Stomach smooth muscle (tissue), 2 donors: ENCODE measurements around the gene BRINP1.

Experiments
- H3K27ac ChIP-seq: one replicate; pipeline ENCODE4 v1.7.0; 2013; ENCODE audit warnings: mild to moderate bottlenecking, low read length, inconsistent platforms
- H3K27me3 ChIP-seq, 2 donors: one replicate each; pipeline ENCODE4 v1.7.0; 2013; ENCODE audit warnings: low read length in 2 of 2; ENCODE audit not compliant: insufficient read depth in 2 of 2, control insufficient read depth in 1 of 2
- H3K36me3 ChIP-seq, 2 donors: one replicate each; pipeline ENCODE4 v1.7.0; 2013; ENCODE audit warnings: low read length in 2 of 2; ENCODE audit not compliant: control insufficient read depth in 2 of 2, insufficient read depth in 2 of 2
- H3K4me1 ChIP-seq: one replicate; pipeline ENCODE4 v1.7.0; 2013; ENCODE audit warnings: low read length; ENCODE audit not compliant: control insufficient read depth, insufficient read depth
- H3K4me3 ChIP-seq, 2 donors: one replicate each; pipeline ENCODE4 v1.7.0; 2013; ENCODE audit warnings: low read length in 2 of 2
- H3K9ac ChIP-seq, 2 donors: one replicate each; pipeline ENCODE4 v1.7.0; 2013; ENCODE audit warnings: low read length in 2 of 2, mild to moderate bottlenecking in 1 of 2
- H3K9me3 ChIP-seq, 2 donors: one replicate each; pipeline ENCODE4 v1.7.0; 2013; ENCODE audit warnings: low read length in 2 of 2; ENCODE audit not compliant: control insufficient read depth in 2 of 2
- donor health status: healthy.
- donor health status: Pancreatic carcinoma.

The BRINP1 gene

GRCh38 chr9:119343059-119343990, 25.9 kb downstream of the BRINP1 start:
- Histone ChIP-seq H3K4me1 (no peaks in the 10 kb centered on the region), H3K27ac (no peak overlapping the region), H3K9me3 (peaks cover 0 to 3% of the 10 kb centered on the region in 2 donors), H3K27me3 (peaks cover 0 to 3% of the 10 kb centered on the region in 2 donors), H3K4me3 (no peak overlapping the region), H3K36me3 (no peaks in the 10 kb centered on the region), H3K9ac (no peak overlapping the region)

- H3K9ac ChIP-seq: no peak overlapping the region
- H3K36me3 ChIP-seq: no peaks in the 10 kb centered on the region
- H3K4me1 ChIP-seq: no peaks in the 10 kb centered on the region
- peaks cover 0 to 3% of the 10 kb centered on the region in 2 donors for H3K9me3 ChIP-seq
- H3K4me3 ChIP-seq: no peak overlapping the region
- H3K27ac ChIP-seq: no peak overlapping the region
- no peaks in the 10 kb centered on the region for H3K27me3 ChIP-seq
Observed at GRCh38 chr9:119339056-119339455, 30.2 kb downstream of the BRINP1 start.

- no peaks in the 10 kb centered on the region for H3K4me1 ChIP-seq
- H3K4me3 ChIP-seq: no peak overlapping the region
- no peak overlapping the region for H3K9ac ChIP-seq
- H3K27me3 ChIP-seq: no peaks in the 10 kb centered on the region
- H3K36me3 ChIP-seq: no peaks in the 10 kb centered on the region
- H3K27ac ChIP-seq: no peak overlapping the region
- no peaks in the 10 kb centered on the region for H3K9me3 ChIP-seq
Observed at GRCh38 chr9:119337573-119337972, 31.7 kb downstream of the BRINP1 start.

- Histone ChIP-seq H3K9ac (no peak overlapping the region), H3K4me3 (no peak overlapping the region), H3K4me1 (no peaks in the 10 kb centered on the region), H3K27ac (no peak overlapping the region), H3K36me3 (no peaks in the 10 kb centered on the region), H3K27me3 (no peaks in the 10 kb centered on the region), H3K9me3 (no peaks in the 10 kb centered on the region)
Observed at GRCh38 chr9:119334745-119335144, 34.5 kb downstream of the BRINP1 start.

- H3K9ac ChIP-seq: no peak overlapping the region
- H3K36me3 ChIP-seq: no peaks in the 10 kb centered on the region
- no peaks in the 10 kb centered on the region for H3K4me1 ChIP-seq
- no peaks in the 10 kb centered on the region for H3K27me3 ChIP-seq
- no peak overlapping the region for H3K4me3 ChIP-seq
- H3K9me3 ChIP-seq: no peaks in the 10 kb centered on the region
- H3K27ac ChIP-seq: no peak overlapping the region
Observed at GRCh38 chr9:119333507-119334229, 35.6 kb downstream of the BRINP1 start.

DNA sequence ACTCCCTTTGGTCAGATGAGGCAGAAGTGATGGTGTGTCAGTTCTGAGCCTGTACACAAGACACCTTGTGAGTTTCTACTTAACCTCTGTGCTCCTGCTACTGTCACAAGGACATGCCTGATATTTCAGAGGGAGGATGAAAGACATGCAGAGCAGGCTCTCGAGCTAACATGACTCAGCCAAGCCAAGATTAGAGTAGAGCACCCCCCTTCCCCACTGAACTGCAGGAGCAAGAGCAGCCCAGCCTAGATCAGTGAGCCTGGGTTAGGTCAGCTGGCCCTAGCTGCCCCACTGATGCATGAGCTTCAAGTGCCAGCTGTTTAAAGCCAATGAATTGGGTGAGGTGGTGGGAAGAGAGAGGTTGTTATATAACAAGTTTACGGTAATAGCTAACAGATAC, 36.7 kb downstream of the BRINP1 start:
- Histone ChIP-seq H3K4me1 (no peaks in the 10 kb centered on the region), H3K27ac (no peak overlapping the region), H3K36me3 (no peaks in the 10 kb centered on the region), H3K4me3 (no peak overlapping the region), H3K27me3 (no peaks in the 10 kb centered on the region), H3K9me3 (no peaks in the 10 kb centered on the region), H3K9ac (no peak overlapping the region)

- Histone ChIP-seq H3K27ac (no peak overlapping the region), H3K4me3 (no peak overlapping the region), H3K9ac (no peak overlapping the region), H3K4me1 (no peaks in the 10 kb centered on the region), H3K27me3 (no peaks in the 10 kb centered on the region), H3K9me3 (no peaks in the 10 kb centered on the region), H3K36me3 (no peaks in the 10 kb centered on the region)
Observed at GRCh38 chr9:119322184-119322583, 47.1 kb downstream of the BRINP1 start.

- Histone ChIP-seq H3K27me3 (no peaks in the 10 kb centered on the region), H3K4me3 (no peak overlapping the region), H3K9me3 (no peaks in the 10 kb centered on the region), H3K4me1 (no peaks in the 10 kb centered on the region), H3K27ac (no peak overlapping the region), H3K9ac (no peak overlapping the region), H3K36me3 (no peaks in the 10 kb centered on the region)
Observed at GRCh38 chr9:119318371-119318770, 50.9 kb downstream of the BRINP1 start.

- Histone ChIP-seq H3K9me3 (no peaks in the 10 kb centered on the region), H3K27ac (no peak overlapping the region), H3K4me1 (no peaks in the 10 kb centered on the region), H3K27me3 (no peaks in the 10 kb centered on the region), H3K36me3 (no peaks in the 10 kb centered on the region), H3K4me3 (no peak overlapping the region), H3K9ac (no peak overlapping the region)
Observed at GRCh38 chr9:119313846-119314245, 55.4 kb downstream of the BRINP1 start.

DNA sequence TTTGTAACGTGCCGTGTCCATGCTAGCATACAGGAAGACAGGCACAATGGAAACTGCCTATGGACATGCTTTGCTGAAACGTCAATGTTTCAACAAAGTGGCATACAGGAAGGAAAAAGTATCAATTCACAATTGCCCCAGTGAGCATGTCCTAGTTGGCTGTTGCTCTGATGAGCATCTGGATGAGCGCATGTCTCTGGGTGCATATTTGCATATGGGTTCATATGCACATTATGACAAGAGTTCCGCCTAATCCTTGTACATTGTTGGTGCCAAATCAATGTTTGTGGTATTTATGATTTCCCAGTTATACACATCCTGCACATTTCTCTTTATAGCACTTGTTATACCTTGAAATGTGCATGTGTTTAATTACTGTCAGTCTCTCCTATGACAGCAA, 58.5 kb downstream of the BRINP1 start:
- Histone ChIP-seq H3K4me3 (no peak overlapping the region), H3K9ac (no peak overlapping the region), H3K27me3 (no peaks in the 10 kb centered on the region), H3K36me3 (no peaks in the 10 kb centered on the region), H3K4me1 (no peaks in the 10 kb centered on the region), H3K27ac (no peak overlapping the region), H3K9me3 (no peaks in the 10 kb centered on the region)

GRCh38 chr9:119307471-119307870, 61.8 kb downstream of the BRINP1 start:
- H3K27me3 ChIP-seq: no peaks in the 10 kb centered on the region
- no peaks in the 10 kb centered on the region for H3K9me3 ChIP-seq
- H3K4me3 ChIP-seq: no peak overlapping the region
- H3K4me1 ChIP-seq: no peaks in the 10 kb centered on the region
- H3K36me3 ChIP-seq: no peaks in the 10 kb centered on the region
- no peak overlapping the region for H3K9ac ChIP-seq
- no peak overlapping the region for H3K27ac ChIP-seq
